Measurements from ENCODE around the gene PLPPR2. TPM values are rescaled to one million over a fixed set of nuclear protein-coding genes. Genes with fewer than 3 reads are reported as not detected.

The PLPPR2 gene
- total and polyA plus RNA-seq, 7 donors, result 4.3 to 33.6 (median 20.8) TPM

GRCh38 chr19:11367528-11367927 lies 12.3 kb downstream of the PLPPR2 start:
- H3K36me3 ChIP-seq (ENCODE audit: insufficient read depth in 1 of 2, low read depth in 1 of 2), result peaks cover 0 to 68% of the 10 kb centered on the region in 2 donors
- WGBS, 3 donors, result 66 to 83% (median 74%) methylated on average over 2 of the region's 2 CpGs
- intact Hi-C loops (cut with DNase I), result no loop called here
- no peak overlapping the region for H3K4me3 ChIP-seq
- H3K9me3 ChIP-seq, result no peaks in the 10 kb centered on the region
- no peaks in the 10 kb centered on the region for H3K4me1 ChIP-seq
- no peaks in the 10 kb centered on the region for H3K27me3 ChIP-seq (ENCODE audit: insufficient read depth in 3 of 3, low read length in 2 of 3)
- TF ChIP-seq CTCF (IDR thresholded peaks at IDR 0.05), result no peak
- no peak overlapping the region for H3K27ac ChIP-seq
- no peak for DNase-seq
- no peak for ATAC-seq

- peaks cover 14% of the 10 kb centered on the region for H3K4me1 ChIP-seq
- no peaks in the 10 kb centered on the region for H3K27me3 ChIP-seq (ENCODE audit: insufficient read depth in 3 of 3, low read length in 2 of 3)
- H3K9me3 ChIP-seq, result no peaks in the 10 kb centered on the region
- no peak for ATAC-seq
- no peak for TF ChIP-seq CTCF (IDR thresholded peaks at IDR 0.05)
- no peak for DNase-seq
- intact Hi-C loops (cut with DNase I), result loop anchor here in 1 of 2 donors (10.0 kb wide), 1 partner anchor 134 kb away; the partner anchor contains the start of gene ZNF653
- H3K27ac ChIP-seq, result no peak overlapping the region
- no peak overlapping the region for H3K4me3 ChIP-seq
- H3K36me3 ChIP-seq (ENCODE audit: insufficient read depth in 1 of 2, low read depth in 1 of 2), result peaks cover 0 to 41% of the 10 kb centered on the region in 2 donors
- WGBS, 3 donors, result 86 to 89% (median 88%) methylated on average over 2 of the region's 2 CpGs
Measured at GRCh38 chr19:11370744-11371143, 15.5 kb downstream of the PLPPR2 start.

GRCh38 chr19:11373166-11373884 lies 18.1 kb downstream of the PLPPR2 start:
- H3K9me3 ChIP-seq, result no peaks in the 10 kb centered on the region

GRCh38 chr19:11373885-11374432 lies 18.7 kb downstream of the PLPPR2 start:
- no peak for DNase-seq
- no peak for TF ChIP-seq CTCF (IDR thresholded peaks at IDR 0.05)
- WGBS, 3 donors, result 46 to 57% (median 49%) methylated on average over 11 of the region's 11 CpGs
- no peak for ATAC-seq
- Histone ChIP-seq H3K4me3 (peak overlapping the region; percentile 76), H3K9me3 (no peaks in the 10 kb centered on the region), H3K27me3 (ENCODE audit: insufficient read depth in 3 of 3, low read length in 2 of 3) (no peaks in the 10 kb centered on the region), H3K4me1 (peaks cover 32% of the 10 kb centered on the region), H3K27ac (peak overlapping the region; percentile 96), H3K36me3 (ENCODE audit: insufficient read depth in 1 of 2, low read depth in 1 of 2) (peaks cover 0 to 16% of the 10 kb centered on the region in 2 donors)
- intact Hi-C loops (cut with DNase I), result loop anchor here in 1 of 2 donors (10.0 kb wide), 1 partner anchor 131 kb away; the partner anchor contains the start of gene ZNF653

More at GRCh38 chr19:11373166-11373884, 18.1 kb downstream of the PLPPR2 start:
- H3K4me1 ChIP-seq, result peaks cover 32% of the 10 kb centered on the region
- ATAC-seq (no peak), DNase-seq (no peak)
- 54 to 58% (median 58%) methylated on average over 9 to 10 of the region's 10 CpGs for WGBS, 3 donors
- no peaks in the 10 kb centered on the region for H3K27me3 ChIP-seq (ENCODE audit: insufficient read depth in 3 of 3, low read length in 2 of 3)
- H3K36me3 ChIP-seq (ENCODE audit: insufficient read depth in 1 of 2, low read depth in 1 of 2), result peaks cover 0 to 22% of the 10 kb centered on the region in 2 donors
- no peak overlapping the region for H3K27ac ChIP-seq
- TF ChIP-seq CTCF (IDR thresholded peaks at IDR 0.05), result no peak
- intact Hi-C loops (cut with DNase I), result loop anchor here in 1 of 2 donors (10.0 kb wide), 1 partner anchor 131 kb away; the partner anchor contains the start of gene ZNF653
- H3K4me3 ChIP-seq, result no peak overlapping the region

Measured in psoas muscle (tissue), 8 donors.